ENCODE data around the gene BLCAP. TPM values are rescaled to one million over a fixed set of nuclear protein-coding genes. Genes with fewer than 3 reads are reported as not detected.
"Not testable (repeated sequence)": the region's sequence is repeated elsewhere in the genome, so short reads cannot be mapped to it uniquely, and the experiment has no call there.

BLCAP gene
- total RNA-seq, 1 donor from 2014 or later = 111 TPM

DNA sequence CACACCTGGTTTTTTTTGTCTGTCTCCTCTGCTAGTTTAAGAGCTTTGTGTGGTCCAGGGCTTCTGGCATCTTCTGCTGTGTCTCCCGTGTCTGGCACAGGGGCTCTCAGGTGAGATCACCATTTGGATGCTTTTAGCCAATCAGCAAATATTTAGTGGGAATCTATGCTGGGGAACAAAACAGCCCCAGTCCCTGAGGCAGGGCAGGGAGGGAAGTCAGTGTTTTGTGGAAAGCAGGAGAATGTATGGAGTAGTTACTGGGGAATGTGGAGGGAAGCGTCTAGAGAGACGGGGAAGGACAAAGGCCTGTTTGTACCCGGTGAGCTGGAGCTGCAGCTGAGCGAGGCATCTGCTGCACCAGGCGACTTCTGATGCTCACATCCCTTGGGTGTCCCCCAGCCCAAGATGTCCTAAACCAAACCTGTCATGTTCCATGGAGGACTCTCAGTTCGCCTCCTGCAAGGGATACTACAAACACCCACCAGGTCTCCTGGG lies 55.9 kb downstream of the BLCAP start:
- H3K4me3 Mint-ChIP-seq (ENCODE audit: unreplicated experiment) = no peak overlapping the region
- H3K36me3 Mint-ChIP-seq (ENCODE audit: low read depth, unreplicated experiment) = peaks cover 3% of the 10 kb centered on the region
- Histone ChIP-seq H3K27ac (ENCODE audit: low read depth, low read length) (no peak overlapping the region), H4K20me1 (ENCODE audit: insufficient read depth, low read length) (no peaks in the 10 kb centered on the region), H2AFZ (ENCODE audit: low read depth, low read length) (no peak overlapping the region), H3K27me3 (ENCODE audit: insufficient read depth, low read length) (peaks cover 22% of the 10 kb centered on the region), H3K4me2 (ENCODE audit: low read length) (no peak overlapping the region), H3K36me3 (ENCODE audit: insufficient read depth, low read length) (no peaks in the 10 kb centered on the region), H3K79me2 (ENCODE audit: insufficient read depth, low read length) (no peaks in the 10 kb centered on the region), H3K9ac (ENCODE audit: low read length) (no peak overlapping the region), H3K4me3 (ENCODE audit: insufficient read depth, low read depth, low read length) (no peak overlapping the region), H3K4me1 (ENCODE audit: insufficient read depth, low read length) (no peaks in the 10 kb centered on the region), H3K9me3 (ENCODE audit: insufficient read depth, low read depth, low read length) (no peaks in the 10 kb centered on the region)
- no peak for FAIRE-seq
- no peak for TF ChIP-seq EZH2 (IDR thresholded peaks at IDR 0.05; ENCODE audit: insufficient read depth, low read length)
- TF ChIP-seq, protein P1, sequence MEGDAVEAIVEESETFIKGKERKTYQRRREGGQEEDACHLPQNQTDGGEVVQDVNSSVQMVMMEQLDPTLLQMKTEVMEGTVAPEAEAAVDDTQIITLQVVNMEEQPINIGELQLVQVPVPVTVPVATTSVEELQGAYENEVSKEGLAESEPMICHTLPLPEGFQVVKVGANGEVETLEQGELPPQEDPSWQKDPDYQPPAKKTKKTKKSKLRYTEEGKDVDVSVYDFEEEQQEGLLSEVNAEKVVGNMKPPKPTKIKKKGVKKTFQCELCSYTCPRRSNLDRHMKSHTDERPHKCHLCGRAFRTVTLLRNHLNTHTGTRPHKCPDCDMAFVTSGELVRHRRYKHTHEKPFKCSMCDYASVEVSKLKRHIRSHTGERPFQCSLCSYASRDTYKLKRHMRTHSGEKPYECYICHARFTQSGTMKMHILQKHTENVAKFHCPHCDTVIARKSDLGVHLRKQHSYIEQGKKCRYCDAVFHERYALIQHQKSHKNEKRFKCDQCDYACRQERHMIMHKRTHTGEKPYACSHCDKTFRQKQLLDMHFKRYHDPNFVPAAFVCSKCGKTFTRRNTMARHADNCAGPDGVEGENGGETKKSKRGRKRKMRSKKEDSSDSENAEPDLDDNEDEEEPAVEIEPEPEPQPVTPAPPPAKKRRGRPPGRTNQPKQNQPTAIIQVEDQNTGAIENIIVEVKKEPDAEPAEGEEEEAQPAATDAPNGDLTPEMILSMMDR (IDR thresholded peaks at IDR 0.05; ENCODE audit: insufficient read depth, low read depth, low read length) = no peak
- H3K27ac Mint-ChIP-seq (ENCODE audit: unreplicated experiment) = no peak overlapping the region
- DNase-seq (ENCODE audit: low read depth) = no peak
- H3K4me1 Mint-ChIP-seq (ENCODE audit: low read depth, unreplicated experiment) = peaks cover 2% of the 10 kb centered on the region
- H3K9me3 Mint-ChIP-seq (ENCODE audit: unreplicated experiment) = peaks cover 12% of the 10 kb centered on the region
- H3K27me3 Mint-ChIP-seq (ENCODE audit: low read depth, unreplicated experiment) = peaks cover 39% of the 10 kb centered on the region

DNA sequence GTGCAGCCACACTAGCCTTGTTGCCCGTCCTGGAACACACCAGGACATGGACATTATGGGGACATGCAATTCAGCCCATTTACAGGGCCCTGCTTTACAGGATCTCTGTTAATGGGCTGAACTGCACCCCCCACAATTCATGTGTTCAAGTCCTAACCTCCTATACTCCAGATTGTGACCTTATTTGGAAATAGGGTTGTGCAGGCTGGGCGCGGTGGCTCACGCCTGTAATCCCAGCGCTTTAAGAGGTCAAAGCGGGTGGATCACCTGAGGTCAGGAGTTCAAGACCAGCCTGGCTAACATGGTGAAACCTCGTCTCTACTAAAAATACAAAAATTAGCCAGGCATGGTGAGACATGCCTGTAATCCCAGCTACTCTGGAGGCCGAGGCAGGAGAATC lies 57.5 kb downstream of the BLCAP start:
- H3K36me3 Mint-ChIP-seq (ENCODE audit: low read depth, unreplicated experiment); H3K27ac ChIP-seq (ENCODE audit: low read depth, low read length); H3K9me3 Mint-ChIP-seq (ENCODE audit: unreplicated experiment); DNase-seq (ENCODE audit: low read depth); H3K79me2 ChIP-seq (ENCODE audit: insufficient read depth, low read length); H3K27ac Mint-ChIP-seq (ENCODE audit: unreplicated experiment); H3K9ac ChIP-seq (ENCODE audit: low read length); H3K4me1 ChIP-seq (ENCODE audit: insufficient read depth, low read length); H3K4me1 Mint-ChIP-seq (ENCODE audit: low read depth, unreplicated experiment); H3K4me2 ChIP-seq (ENCODE audit: low read length); H3K9me3 ChIP-seq (ENCODE audit: insufficient read depth, low read depth, low read length); H4K20me1 ChIP-seq (ENCODE audit: insufficient read depth, low read length); H2AFZ ChIP-seq (ENCODE audit: low read depth, low read length); FAIRE-seq; H3K4me3 Mint-ChIP-seq (ENCODE audit: unreplicated experiment); H3K4me3 ChIP-seq (ENCODE audit: insufficient read depth, low read depth, low read length); H3K36me3 ChIP-seq (ENCODE audit: insufficient read depth, low read length): not testable (repeated sequence)
- peaks cover 43% of the 10 kb centered on the region for H3K27me3 Mint-ChIP-seq (ENCODE audit: low read depth, unreplicated experiment)
- peaks cover 23% of the 10 kb centered on the region for H3K27me3 ChIP-seq (ENCODE audit: insufficient read depth, low read length)

GRCh38 chr20:37469531-37469930 lies 58.1 kb downstream of the BLCAP start:
- no peak overlapping the region for H3K4me3 Mint-ChIP-seq (ENCODE audit: unreplicated experiment)
- Histone ChIP-seq H3K9ac (ENCODE audit: low read length) (no peak overlapping the region), H3K79me2 (ENCODE audit: insufficient read depth, low read length) (no peaks in the 10 kb centered on the region), H3K4me2 (ENCODE audit: low read length) (no peak overlapping the region), H2AFZ (ENCODE audit: low read depth, low read length) (no peak overlapping the region), H4K20me1 (ENCODE audit: insufficient read depth, low read length) (no peaks in the 10 kb centered on the region), H3K27ac (ENCODE audit: low read depth, low read length) (no peak overlapping the region), H3K4me3 (ENCODE audit: insufficient read depth, low read depth, low read length) (no peak overlapping the region), H3K4me1 (ENCODE audit: insufficient read depth, low read length) (no peaks in the 10 kb centered on the region), H3K36me3 (ENCODE audit: insufficient read depth, low read length) (no peaks in the 10 kb centered on the region), H3K27me3 (ENCODE audit: insufficient read depth, low read length) (peaks cover 16% of the 10 kb centered on the region), H3K9me3 (ENCODE audit: insufficient read depth, low read depth, low read length) (no peaks in the 10 kb centered on the region)
- DNase-seq (ENCODE audit: low read depth) (no peak), FAIRE-seq (no peak)
- peaks cover 2% of the 10 kb centered on the region for H3K4me1 Mint-ChIP-seq (ENCODE audit: low read depth, unreplicated experiment)
- H3K27me3 Mint-ChIP-seq (ENCODE audit: low read depth, unreplicated experiment) = peaks cover 43% of the 10 kb centered on the region
- peaks cover 8% of the 10 kb centered on the region for H3K9me3 Mint-ChIP-seq (ENCODE audit: unreplicated experiment)
- H3K27ac Mint-ChIP-seq (ENCODE audit: unreplicated experiment) = no peak overlapping the region
- TF ChIP-seq, protein P1 (IDR thresholded peaks at IDR 0.05; ENCODE audit: insufficient read depth, low read depth, low read length) = no peak
- no peak for TF ChIP-seq EZH2 (IDR thresholded peaks at IDR 0.05; ENCODE audit: insufficient read depth, low read length)
- no peaks in the 10 kb centered on the region for H3K36me3 Mint-ChIP-seq (ENCODE audit: low read depth, unreplicated experiment)

Measured in astrocyte (in vitro differentiated cells and primary cell).